ENCODE data around the gene THSD7B.

- TF ChIP-seq, protein P1, sequence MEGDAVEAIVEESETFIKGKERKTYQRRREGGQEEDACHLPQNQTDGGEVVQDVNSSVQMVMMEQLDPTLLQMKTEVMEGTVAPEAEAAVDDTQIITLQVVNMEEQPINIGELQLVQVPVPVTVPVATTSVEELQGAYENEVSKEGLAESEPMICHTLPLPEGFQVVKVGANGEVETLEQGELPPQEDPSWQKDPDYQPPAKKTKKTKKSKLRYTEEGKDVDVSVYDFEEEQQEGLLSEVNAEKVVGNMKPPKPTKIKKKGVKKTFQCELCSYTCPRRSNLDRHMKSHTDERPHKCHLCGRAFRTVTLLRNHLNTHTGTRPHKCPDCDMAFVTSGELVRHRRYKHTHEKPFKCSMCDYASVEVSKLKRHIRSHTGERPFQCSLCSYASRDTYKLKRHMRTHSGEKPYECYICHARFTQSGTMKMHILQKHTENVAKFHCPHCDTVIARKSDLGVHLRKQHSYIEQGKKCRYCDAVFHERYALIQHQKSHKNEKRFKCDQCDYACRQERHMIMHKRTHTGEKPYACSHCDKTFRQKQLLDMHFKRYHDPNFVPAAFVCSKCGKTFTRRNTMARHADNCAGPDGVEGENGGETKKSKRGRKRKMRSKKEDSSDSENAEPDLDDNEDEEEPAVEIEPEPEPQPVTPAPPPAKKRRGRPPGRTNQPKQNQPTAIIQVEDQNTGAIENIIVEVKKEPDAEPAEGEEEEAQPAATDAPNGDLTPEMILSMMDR (conservative IDR thresholded peaks at IDR 0.05; ENCODE audit: low read depth in 2 of 2), result no peak
- TF ChIP-seq REST (IDR thresholded peaks at IDR 0.05; ENCODE audit: unreplicated experiment) (no peak), POLR2AphosphoS5 (IDR thresholded peaks at IDR 0.05; ENCODE audit: low read depth) (no peak), EZH2 (IDR thresholded peaks at IDR 0.05; ENCODE audit: low read depth, unreplicated experiment) (no peak), EZH2phosphoT487 (IDR thresholded peaks at IDR 0.05; ENCODE audit: unreplicated experiment) (no peak), NANOG (IDR thresholded peaks at IDR 0.05; ENCODE audit: borderline replicate concordance) (no peak), JUNB (IDR thresholded peaks at IDR 0.05; ENCODE audit: unreplicated experiment) (no peak), ZNF331 (CRISPR knock-in tag; IDR thresholded peaks at IDR 0.05; ENCODE audit: low read depth) (no peak)
- TF ChIP-seq, protein P2, sequence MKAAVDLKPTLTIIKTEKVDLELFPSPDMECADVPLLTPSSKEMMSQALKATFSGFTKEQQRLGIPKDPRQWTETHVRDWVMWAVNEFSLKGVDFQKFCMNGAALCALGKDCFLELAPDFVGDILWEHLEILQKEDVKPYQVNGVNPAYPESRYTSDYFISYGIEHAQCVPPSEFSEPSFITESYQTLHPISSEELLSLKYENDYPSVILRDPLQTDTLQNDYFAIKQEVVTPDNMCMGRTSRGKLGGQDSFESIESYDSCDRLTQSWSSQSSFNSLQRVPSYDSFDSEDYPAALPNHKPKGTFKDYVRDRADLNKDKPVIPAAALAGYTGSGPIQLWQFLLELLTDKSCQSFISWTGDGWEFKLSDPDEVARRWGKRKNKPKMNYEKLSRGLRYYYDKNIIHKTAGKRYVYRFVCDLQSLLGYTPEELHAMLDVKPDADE (IDR thresholded peaks at IDR 0.05), result no peak
These were observed 741.9 kb downstream of the THSD7B start for GRCh38 chr2:137507237-137507636.
